SH-SY5Y (cell line): ENCODE measurements around the gene CDK18.

Experiments
- GATA2 ChIP-seq: IDR thresholded peaks from 2 replicates; pipeline ENCODE4 v1.6.1; 2011; ENCODE audit warnings: mild to moderate bottlenecking, low read depth, low read length
- GATA3 ChIP-seq: IDR thresholded peaks from 2 replicates; pipeline ENCODE4 v1.6.1; 2011; ENCODE audit warnings: low read depth, mild to moderate bottlenecking, low read length, moderate library complexity

GRCh38 chr1:205576805-205577761 lies 72.6 kb downstream of the CDK18 start:
- TF ChIP-seq GATA2 (no peak), GATA3 (no peak)
